Measurements from ENCODE around the gene SYNGAP1. TPM values are rescaled to one million over a fixed set of nuclear protein-coding genes. Genes with fewer than 3 reads are reported as not detected.

SYNGAP1 gene
- total and polyA plus RNA-seq, 4 donors, result 0.32 to 1.8 (median 1.1) TPM

DNA sequence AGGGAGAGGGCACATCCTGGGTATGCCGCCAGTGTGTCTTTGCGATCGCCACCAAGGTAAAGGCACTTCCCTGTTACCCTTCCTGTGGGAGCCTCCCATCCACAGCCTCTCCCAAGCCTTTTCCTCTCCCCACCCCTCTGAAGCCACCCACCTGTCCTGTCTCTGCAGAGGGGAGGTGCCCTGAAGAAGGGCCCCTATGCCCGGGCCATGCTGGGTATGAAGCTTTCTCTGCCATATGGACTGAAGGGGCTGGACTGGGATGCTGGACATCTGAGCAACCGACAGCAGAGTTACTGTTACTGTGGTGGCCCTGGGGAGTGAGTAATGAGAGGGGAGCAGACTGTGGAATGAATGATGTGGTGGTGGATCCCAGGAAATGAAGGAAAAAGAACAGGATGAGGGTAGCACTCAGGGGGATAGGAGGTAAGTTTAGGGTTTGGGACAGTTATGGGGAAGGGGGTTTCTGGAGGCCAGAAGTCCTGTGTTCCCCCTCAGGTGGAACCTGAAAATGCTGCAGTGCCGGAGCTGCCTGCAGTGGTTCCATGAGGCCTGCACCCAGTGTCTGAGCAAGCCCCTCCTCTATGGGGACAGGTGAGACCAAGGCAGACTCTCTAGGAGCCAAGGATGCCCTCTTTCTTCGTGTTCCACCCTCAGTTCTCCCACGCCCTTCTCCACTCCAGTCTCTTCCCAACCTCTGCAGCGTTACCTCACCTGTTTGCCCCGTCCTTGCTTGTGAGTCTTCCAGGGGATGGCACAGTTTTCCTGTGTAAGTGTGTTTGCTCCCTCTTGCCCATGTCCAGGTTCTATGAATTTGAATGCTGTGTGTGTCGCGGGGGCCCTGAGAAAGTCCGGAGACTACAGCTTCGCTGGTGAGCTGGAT lies 6.4 kb upstream of the SYNGAP1 start:
- Histone ChIP-seq H3K9me3 (ENCODE audit: control insufficient read depth in 4 of 4, low read length in 3 of 4) (no peaks in the 10 kb centered on the region), H3K4me3 (ENCODE audit: low read depth in 1 of 3, low read length in 3 of 3) (no peak overlapping the region), H3K9ac (ENCODE audit: low read depth in 1 of 2, low read length in 2 of 2) (no peak overlapping the region), H3K4me1 (ENCODE audit: control insufficient read depth in 4 of 4, insufficient read depth in 4 of 4, low read length in 3 of 4) (peaks cover 13 to 42% (median 30%) of the 10 kb centered on the region in 4 donors), H3K36me3 (ENCODE audit: control insufficient read depth in 4 of 4, insufficient read depth in 3 of 4, low read depth in 1 of 4, low read length in 3 of 4) (peaks cover 8 to 31% (median 19%) of the 10 kb centered on the region in 4 donors), H3K27ac (ENCODE audit: low read depth in 1 of 2, low read length in 2 of 2) (no peak overlapping the region), H3K27me3 (ENCODE audit: control insufficient read depth in 4 of 4, insufficient read depth in 4 of 4, low read length in 3 of 4) (no peaks in the 10 kb centered on the region)
- DNase-seq (ENCODE audit: low spot score), result no peak
- 92% methylated on average over 14 of the region's 14 CpGs for WGBS
- TF ChIP-seq, protein P1, sequence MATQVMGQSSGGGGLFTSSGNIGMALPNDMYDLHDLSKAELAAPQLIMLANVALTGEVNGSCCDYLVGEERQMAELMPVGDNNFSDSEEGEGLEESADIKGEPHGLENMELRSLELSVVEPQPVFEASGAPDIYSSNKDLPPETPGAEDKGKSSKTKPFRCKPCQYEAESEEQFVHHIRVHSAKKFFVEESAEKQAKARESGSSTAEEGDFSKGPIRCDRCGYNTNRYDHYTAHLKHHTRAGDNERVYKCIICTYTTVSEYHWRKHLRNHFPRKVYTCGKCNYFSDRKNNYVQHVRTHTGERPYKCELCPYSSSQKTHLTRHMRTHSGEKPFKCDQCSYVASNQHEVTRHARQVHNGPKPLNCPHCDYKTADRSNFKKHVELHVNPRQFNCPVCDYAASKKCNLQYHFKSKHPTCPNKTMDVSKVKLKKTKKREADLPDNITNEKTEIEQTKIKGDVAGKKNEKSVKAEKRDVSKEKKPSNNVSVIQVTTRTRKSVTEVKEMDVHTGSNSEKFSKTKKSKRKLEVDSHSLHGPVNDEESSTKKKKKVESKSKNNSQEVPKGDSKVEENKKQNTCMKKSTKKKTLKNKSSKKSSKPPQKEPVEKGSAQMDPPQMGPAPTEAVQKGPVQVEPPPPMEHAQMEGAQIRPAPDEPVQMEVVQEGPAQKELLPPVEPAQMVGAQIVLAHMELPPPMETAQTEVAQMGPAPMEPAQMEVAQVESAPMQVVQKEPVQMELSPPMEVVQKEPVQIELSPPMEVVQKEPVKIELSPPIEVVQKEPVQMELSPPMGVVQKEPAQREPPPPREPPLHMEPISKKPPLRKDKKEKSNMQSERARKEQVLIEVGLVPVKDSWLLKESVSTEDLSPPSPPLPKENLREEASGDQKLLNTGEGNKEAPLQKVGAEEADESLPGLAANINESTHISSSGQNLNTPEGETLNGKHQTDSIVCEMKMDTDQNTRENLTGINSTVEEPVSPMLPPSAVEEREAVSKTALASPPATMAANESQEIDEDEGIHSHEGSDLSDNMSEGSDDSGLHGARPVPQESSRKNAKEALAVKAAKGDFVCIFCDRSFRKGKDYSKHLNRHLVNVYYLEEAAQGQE (IDR thresholded peaks at IDR 0.05), result no peak
- TF ChIP-seq, protein P2, sequence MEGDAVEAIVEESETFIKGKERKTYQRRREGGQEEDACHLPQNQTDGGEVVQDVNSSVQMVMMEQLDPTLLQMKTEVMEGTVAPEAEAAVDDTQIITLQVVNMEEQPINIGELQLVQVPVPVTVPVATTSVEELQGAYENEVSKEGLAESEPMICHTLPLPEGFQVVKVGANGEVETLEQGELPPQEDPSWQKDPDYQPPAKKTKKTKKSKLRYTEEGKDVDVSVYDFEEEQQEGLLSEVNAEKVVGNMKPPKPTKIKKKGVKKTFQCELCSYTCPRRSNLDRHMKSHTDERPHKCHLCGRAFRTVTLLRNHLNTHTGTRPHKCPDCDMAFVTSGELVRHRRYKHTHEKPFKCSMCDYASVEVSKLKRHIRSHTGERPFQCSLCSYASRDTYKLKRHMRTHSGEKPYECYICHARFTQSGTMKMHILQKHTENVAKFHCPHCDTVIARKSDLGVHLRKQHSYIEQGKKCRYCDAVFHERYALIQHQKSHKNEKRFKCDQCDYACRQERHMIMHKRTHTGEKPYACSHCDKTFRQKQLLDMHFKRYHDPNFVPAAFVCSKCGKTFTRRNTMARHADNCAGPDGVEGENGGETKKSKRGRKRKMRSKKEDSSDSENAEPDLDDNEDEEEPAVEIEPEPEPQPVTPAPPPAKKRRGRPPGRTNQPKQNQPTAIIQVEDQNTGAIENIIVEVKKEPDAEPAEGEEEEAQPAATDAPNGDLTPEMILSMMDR (IDR thresholded peaks at IDR 0.05; ENCODE audit: low read depth, low read length, missing input control), result no peak
- TF ChIP-seq FOXA2 (IDR thresholded peaks at IDR 0.05) (no peak), ZBTB33 (IDR thresholded peaks at IDR 0.05) (no peak), SP1 (IDR thresholded peaks at IDR 0.05) (no peak), RXRA (IDR thresholded peaks at IDR 0.05) (no peak), HNF4A (conservative IDR thresholded peaks at IDR 0.05) (no peak), TAF1 (conservative IDR thresholded peaks at IDR 0.05) (no peak)

DNA sequence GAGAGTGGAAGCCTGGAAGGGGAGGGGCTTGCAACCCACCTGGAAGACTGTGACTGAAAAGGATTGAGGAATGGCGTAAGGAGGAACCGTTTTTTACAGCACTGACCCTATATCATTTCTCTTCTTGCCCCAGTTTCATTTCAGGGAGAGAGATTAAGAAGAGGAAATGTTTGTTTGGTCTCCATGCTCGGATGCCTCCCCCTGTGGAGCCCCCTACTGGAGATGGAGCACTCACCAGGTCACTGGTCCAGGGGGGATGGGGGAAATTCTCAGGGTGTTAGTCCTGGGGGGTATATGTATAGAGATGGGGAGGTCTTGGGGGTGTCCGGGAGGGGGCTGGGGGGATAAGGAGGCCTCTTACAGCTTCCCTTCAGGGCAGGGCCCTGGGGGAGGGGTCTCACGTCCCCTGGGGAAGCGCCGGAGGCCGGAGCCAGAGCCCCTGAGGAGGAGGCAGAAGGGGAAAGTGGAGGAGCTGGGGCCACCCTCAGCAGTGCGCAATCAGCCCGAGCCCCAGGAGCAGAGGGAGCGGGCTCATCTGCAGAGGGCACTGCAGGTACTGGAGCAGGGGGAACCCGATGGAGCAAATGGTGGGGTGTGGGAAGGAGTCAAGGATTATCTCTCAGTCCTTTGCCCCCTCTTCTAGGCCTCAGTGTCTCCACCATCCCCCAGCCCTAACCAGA lies 5.1 kb upstream of the SYNGAP1 start:
- no peak overlapping the region for H3K4me3 ChIP-seq (ENCODE audit: low read depth in 1 of 3, low read length in 3 of 3)
- 80% methylated on average over 12 of the region's 12 CpGs for WGBS
- H3K36me3 ChIP-seq (ENCODE audit: control insufficient read depth in 4 of 4, insufficient read depth in 3 of 4, low read depth in 1 of 4, low read length in 3 of 4), result peaks cover 8 to 31% (median 19%) of the 10 kb centered on the region in 4 donors
- no peak for DNase-seq (ENCODE audit: low spot score)
- H3K9me3 ChIP-seq (ENCODE audit: control insufficient read depth in 4 of 4, low read length in 3 of 4), result no peaks in the 10 kb centered on the region
- no peak overlapping the region for H3K27ac ChIP-seq (ENCODE audit: low read depth in 1 of 2, low read length in 2 of 2)
- no peak overlapping the region for H3K9ac ChIP-seq (ENCODE audit: low read depth in 1 of 2, low read length in 2 of 2)
- H3K27me3 ChIP-seq (ENCODE audit: control insufficient read depth in 4 of 4, insufficient read depth in 4 of 4, low read length in 3 of 4), result no peaks in the 10 kb centered on the region
- peaks cover 17 to 45% (median 30%) of the 10 kb centered on the region in 4 donors for H3K4me1 ChIP-seq (ENCODE audit: control insufficient read depth in 4 of 4, insufficient read depth in 4 of 4, low read length in 3 of 4)
- TF ChIP-seq, protein P1 (IDR thresholded peaks at IDR 0.05), result no peak
- TF ChIP-seq FOXA2 (IDR thresholded peaks at IDR 0.05) (no peak), NR2F2 (IDR thresholded peaks at IDR 0.05) (no peak), ZBTB33 (IDR thresholded peaks at IDR 0.05) (no peak), TAF1 (conservative IDR thresholded peaks at IDR 0.05) (no peak), EGR1 (IDR thresholded peaks at IDR 0.05; ENCODE audit: low read depth in 2 of 2) (no peak), SP1 (IDR thresholded peaks at IDR 0.05) (no peak), GABPA (IDR thresholded peaks at IDR 0.05 in 1 of 2, conservative IDR thresholded peaks at IDR 0.05 in 1 of 2) (no peak), FOXA1 (IDR thresholded peaks at IDR 0.05) (no peak), HNF4G (IDR thresholded peaks at IDR 0.05) (no peak), JUND (IDR thresholded peaks at IDR 0.05) (no peak), YY1 (IDR thresholded peaks at IDR 0.05) (no peak)
- TF ChIP-seq, protein P3, sequence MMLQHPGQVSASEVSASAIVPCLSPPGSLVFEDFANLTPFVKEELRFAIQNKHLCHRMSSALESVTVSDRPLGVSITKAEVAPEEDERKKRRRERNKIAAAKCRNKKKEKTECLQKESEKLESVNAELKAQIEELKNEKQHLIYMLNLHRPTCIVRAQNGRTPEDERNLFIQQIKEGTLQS (IDR thresholded peaks at IDR 0.05), result no peak

Measured in liver (tissue), 9 donors.